GM10847 (cell line): Measurements from ENCODE around the gene PIGV.

Experiments
- POLR2A ChIP-seq: IDR thresholded peaks from 2 replicates; pipeline ENCODE4 v1.6.1; 2011; ENCODE audit not compliant: insufficient read length; ENCODE audit errors: extremely low read depth

Gene PIGV

GRCh38 chr1:26832249-26832960, 44.7 kb downstream of the PIGV start:
- TF ChIP-seq POLR2A, result no peak

DNA sequence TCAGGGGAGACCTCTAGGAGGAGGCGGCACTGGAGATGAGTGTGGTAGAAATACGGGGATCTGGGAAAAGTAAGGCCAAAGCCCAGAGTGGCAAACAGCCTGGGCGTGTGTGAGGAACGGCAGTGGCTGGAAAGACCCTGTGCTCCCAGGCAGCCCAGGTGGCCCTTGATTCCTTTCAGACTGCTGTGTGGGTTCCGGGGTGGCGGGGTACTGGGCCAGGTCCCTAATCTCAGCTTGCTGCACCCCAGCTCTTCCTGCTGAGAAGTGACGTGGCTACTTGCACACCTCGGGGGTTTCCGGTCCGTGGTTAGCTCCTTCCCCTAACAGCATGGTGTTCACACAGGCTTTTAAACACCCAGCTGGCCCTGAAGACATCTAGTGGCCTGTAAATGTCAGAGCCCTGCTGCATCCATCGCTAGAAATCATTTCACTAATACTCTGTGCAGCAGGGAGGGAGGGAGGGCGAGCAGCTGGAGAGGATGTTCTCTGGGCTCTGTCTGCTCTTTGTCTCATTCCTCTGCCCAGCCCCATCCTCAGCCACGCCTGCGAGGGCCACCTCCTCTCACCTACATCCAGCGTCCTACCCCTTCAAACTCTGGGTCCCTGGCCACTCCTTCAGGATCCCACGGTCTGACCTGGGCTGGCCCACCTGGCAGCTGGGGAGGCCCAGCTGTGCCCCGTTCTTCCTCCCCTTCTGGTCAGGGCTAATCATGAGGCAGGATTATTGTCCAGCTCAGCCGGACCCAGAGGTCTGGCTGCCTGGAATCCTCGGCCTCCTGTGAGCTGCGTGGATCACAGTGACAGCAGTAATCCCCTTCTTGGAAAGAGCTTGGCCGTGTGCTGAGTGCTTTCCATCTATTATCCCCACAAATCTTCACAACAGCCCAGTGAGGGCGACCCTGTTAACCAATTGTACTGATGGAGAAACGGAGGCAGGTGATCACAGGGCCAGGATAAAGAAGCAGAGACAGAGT, 46.0 kb downstream of the PIGV start:
- TF ChIP-seq POLR2A, result peak; percentile 58

DNA sequence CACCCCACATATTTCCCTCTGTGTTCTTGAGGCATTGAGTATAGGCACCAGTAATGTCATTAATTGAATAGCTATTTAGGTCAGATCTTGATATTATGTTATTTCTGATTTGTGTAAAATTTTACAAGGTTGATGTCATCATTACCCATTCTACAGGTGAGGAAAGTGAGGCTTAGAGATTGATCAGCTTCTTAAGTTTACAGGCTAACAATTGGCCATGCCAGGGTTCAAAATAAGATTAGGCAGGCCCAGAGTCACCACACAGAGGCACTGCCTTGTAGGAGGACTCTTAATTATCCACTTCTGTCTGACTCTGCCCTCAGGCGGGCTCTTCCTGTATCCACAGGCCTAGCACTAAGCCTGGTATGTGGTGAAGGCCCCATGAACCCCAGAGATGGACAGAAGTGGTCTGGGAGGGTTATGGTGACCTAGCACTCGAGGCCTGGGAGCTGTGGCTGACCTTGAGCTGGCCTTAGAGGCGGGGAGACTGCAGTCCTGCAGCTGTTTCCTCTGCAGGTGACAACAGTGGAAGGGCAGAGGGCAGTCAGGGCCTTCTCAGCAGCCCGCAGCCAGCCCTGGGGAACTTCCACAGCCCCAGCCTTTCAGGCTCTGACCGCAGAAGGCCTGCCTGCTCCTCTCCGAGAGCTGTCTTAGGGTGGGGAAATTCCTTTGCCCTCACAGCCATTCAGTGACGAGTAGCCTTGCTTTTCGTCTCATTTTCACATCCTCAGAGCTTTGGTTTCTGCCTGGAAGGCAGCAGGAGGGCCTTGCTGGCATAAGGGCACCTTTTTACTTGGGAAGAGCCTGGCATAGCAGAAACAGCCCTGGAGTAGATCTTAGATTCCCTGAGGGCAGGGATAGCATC, 51.0 kb downstream of the PIGV start:
- no peak for TF ChIP-seq POLR2A

DNA sequence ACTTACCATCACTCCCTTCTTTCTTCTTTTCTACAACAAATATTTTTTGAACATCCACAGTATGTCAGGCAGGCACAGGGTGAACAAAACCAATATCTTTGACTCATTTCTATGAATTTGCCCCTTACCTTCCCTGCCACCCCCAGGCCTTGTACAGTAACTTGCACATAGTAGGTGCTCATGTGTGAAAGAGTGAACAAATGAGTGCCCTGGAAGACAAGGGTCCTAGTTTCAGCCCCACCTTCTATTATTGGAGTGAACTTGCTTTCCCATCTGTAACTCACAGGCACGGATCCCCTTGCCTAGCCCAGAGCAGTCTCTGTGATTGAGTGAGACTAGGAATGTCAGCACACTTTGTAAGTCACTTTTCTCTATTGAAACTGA, 51.6 kb downstream of the PIGV start:
- TF ChIP-seq POLR2A, result no peak

DNA sequence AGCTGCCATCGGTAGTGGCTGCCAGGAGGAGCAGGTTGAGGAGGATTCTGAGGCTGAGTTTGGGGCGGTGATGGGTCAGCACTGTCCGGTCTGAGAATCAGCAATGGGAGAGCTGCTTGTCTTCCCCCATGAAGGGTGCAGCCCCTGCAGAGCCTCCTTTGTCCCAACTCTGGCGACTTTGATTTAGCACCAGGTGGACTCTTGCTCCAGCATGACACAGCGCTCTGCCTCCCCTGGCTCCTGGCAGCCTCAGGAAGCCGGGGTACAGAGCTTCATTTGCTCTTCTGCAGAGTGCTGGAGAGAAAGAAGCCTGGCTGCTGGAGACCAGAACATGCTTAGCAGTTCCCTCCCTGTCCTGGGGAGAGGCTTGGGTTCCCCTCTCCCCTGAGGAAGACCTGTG, 52.0 kb downstream of the PIGV start:
- no peak for TF ChIP-seq POLR2A

- TF ChIP-seq POLR2A, result no peak
Observed at GRCh38 chr1:26844424-26845196, 56.9 kb downstream of the PIGV start.
